Measurements from ENCODE around the gene FOSL1. TPM values are rescaled to one million over a fixed set of nuclear protein-coding genes. Genes with fewer than 3 reads are reported as not detected.

Gene FOSL1
- total and polyA plus RNA-seq, 2 donors (not counting 1 experiment from before 2014, with no cell fraction given): 2.3 TPM; not detected in 1

GRCh38 chr11:65860278-65861164, 39.7 kb downstream of the FOSL1 start, which contains the start of gene MUS81:
MUS81 (plus strand) TSS chr11:65860433; CDS start chr11:65860754, 321 bp downstream.
- WGBS (ENCODE audit: insufficient coverage): under 1% methylated on average over 78 of the region's 78 CpGs
- Histone ChIP-seq H3K27ac (ENCODE audit: low read length in 2 of 2) (peak within 1 kb of the TSS; percentile 77 to 89), H3K4me2 (replicated peaks; ENCODE audit: low read depth, low read length, poor library complexity, severe bottlenecking) (peak within 1 kb of the TSS; percentile 94), H3K36me3 (replicated peaks in 1 of 2; ENCODE audit: control extremely low read depth in 1 of 2, control insufficient read depth in 1 of 2, extremely low read depth in 1 of 2, insufficient read depth in 2 of 2, low read length in 1 of 2) (peaks cover 0 to 53% of the 10 kb centered on the region in 2 experiments), H3K9ac (ENCODE audit: low read length) (peak within 1 kb of the TSS; percentile 79), H3K79me2 (ENCODE audit: control insufficient read depth, insufficient read depth, low read length) (peaks cover 50% of the 10 kb centered on the region), H3K9me3 (ENCODE audit: control extremely low read depth in 1 of 3, control insufficient read depth in 2 of 3, insufficient read depth in 1 of 3, low read length in 2 of 3) (no peaks in the 10 kb centered on the region), H3K4me3 (ENCODE audit: control extremely low read depth in 1 of 5, extremely low read depth in 1 of 5, insufficient read depth in 1 of 5, low read depth in 2 of 5, low read length in 4 of 5) (peak within 1 kb of the TSS; percentile 81 to 98 (median 95)), H3K27me3 (replicated peaks in 1 of 4; ENCODE audit: control extremely low read depth in 1 of 4, control insufficient read depth in 3 of 4, insufficient read depth in 4 of 4, low read length in 3 of 4) (no peaks in the 10 kb centered on the region), H3K4me1 (ENCODE audit: control insufficient read depth in 2 of 2, insufficient read depth in 2 of 2, low read length in 2 of 2) (peaks cover 27 to 46% of the 10 kb centered on the region in 2 donors), H2AFZ (ENCODE audit: insufficient read depth, low read depth, low read length, poor library complexity, severe bottlenecking) (peak within 1 kb of the TSS; percentile 85), H4K20me1 (ENCODE audit: control insufficient read depth, insufficient read depth, low read length, poor library complexity, severe bottlenecking) (peaks cover 56% of the 10 kb centered on the region)
- DNase-seq (peak; percentile 96), ATAC-seq (ENCODE audit: low read depth) (peak; percentile 25)
- no peaks in the 10 kb centered on the region for H3K27me3 Mint-ChIP-seq
- H3K4me3 Mint-ChIP-seq: peak within 1 kb of the TSS; percentile 92
- no peak for TF ChIP-seq EZH2 (IDR thresholded peaks at IDR 0.05; ENCODE audit: borderline replicate concordance, insufficient read depth, low read depth, low read length, poor library complexity, severe bottlenecking)
- TF ChIP-seq, protein P1, sequence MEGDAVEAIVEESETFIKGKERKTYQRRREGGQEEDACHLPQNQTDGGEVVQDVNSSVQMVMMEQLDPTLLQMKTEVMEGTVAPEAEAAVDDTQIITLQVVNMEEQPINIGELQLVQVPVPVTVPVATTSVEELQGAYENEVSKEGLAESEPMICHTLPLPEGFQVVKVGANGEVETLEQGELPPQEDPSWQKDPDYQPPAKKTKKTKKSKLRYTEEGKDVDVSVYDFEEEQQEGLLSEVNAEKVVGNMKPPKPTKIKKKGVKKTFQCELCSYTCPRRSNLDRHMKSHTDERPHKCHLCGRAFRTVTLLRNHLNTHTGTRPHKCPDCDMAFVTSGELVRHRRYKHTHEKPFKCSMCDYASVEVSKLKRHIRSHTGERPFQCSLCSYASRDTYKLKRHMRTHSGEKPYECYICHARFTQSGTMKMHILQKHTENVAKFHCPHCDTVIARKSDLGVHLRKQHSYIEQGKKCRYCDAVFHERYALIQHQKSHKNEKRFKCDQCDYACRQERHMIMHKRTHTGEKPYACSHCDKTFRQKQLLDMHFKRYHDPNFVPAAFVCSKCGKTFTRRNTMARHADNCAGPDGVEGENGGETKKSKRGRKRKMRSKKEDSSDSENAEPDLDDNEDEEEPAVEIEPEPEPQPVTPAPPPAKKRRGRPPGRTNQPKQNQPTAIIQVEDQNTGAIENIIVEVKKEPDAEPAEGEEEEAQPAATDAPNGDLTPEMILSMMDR (IDR thresholded peaks at IDR 0.05): peak; percentile 96
- intact Hi-C loops (cut with micrococcal nuclease): loop anchor here (1.0 kb wide), 3 partner anchors 24 to 129 kb away; partner anchors contain the start of gene FIBP
- peaks cover 38% of the 10 kb centered on the region for H3K4me1 Mint-ChIP-seq
- no peaks in the 10 kb centered on the region for H3K9me3 Mint-ChIP-seq (ENCODE audit: insufficient read depth)
- peak within 1 kb of the TSS; percentile 98 for H3K27ac Mint-ChIP-seq
- ChIA-PET POLR2A (interaction anchor here (0.8 to 4.8 kb wide), 17 partner anchors 10 to 743 kb away, joined by 3 to 65 read pairs (median 8); partner anchors contain the start of genes BANF1, C11orf68, CCDC85B and EIF1AD), CTCF (interaction anchor here (0.5 to 8.6 kb wide), 32 partner anchors 10 to 529 kb away, joined by 3 to 244 read pairs (median 4); partner anchors contain the start of genes AP5B1, BANF1, C11orf68 and CCDC85B)
